GM23248 (cell line): Measurements from ENCODE around the gene CCDC80. TPM values are rescaled to one million over a fixed set of nuclear protein-coding genes. Genes with fewer than 3 reads are reported as not detected.
A peak's percentile ranks its signal among the peaks of the same experiment; 100 is the strongest.

Experiments used
- DNase-seq: peaks from one replicate; pipeline ENCODE4 v3.0.0-alpha.2; 2015
- H2AFZ ChIP-seq: fragments of 200-600 bp; sonication (generic); 2 replicates; pipeline ENCODE4 v1.6.1; 2016; ENCODE audit warnings: antibody characterized with exemption
- H3F3A ChIP-seq: fragments of 200-600 bp; sonication (generic); 2 replicates; pipeline ENCODE4 v1.6.1; 2016; ENCODE audit warnings: mild to moderate bottlenecking, antibody characterized with exemption, mixed run types; ENCODE audit not compliant: insufficient read depth
- H3K27ac ChIP-seq: fragments of 200-600 bp; sonication (generic); 2 replicates; pipeline ENCODE4 v1.5.1; 2016; ENCODE audit warnings: mild to moderate bottlenecking
- H3K27me3 ChIP-seq: fragments of 200-600 bp; sonication (generic); replicated peaks from 2 replicates; pipeline ENCODE4 v1.6.1; 2016; ENCODE audit warnings: mild to moderate bottlenecking; ENCODE audit not compliant: insufficient read depth
- H3K36me3 ChIP-seq: fragments of 200-600 bp; sonication (generic); 2 replicates; pipeline ENCODE4 v1.6.1; 2016; ENCODE audit warnings: low read depth, mild to moderate bottlenecking
- H3K4me1 ChIP-seq: fragments of 200-600 bp; sonication (generic); 2 replicates; pipeline ENCODE4 v1.6.1; 2016; ENCODE audit warnings: mild to moderate bottlenecking; ENCODE audit not compliant: insufficient read depth
- H3K4me2 ChIP-seq: fragments of 200-600 bp; sonication (generic); one replicate; pipeline ENCODE4 v1.6.1; 2016; ENCODE audit warnings: mild to moderate bottlenecking; ENCODE audit not compliant: unreplicated experiment
- H3K4me3 ChIP-seq: fragments of 200-600 bp; sonication (generic); 2 replicates; pipeline ENCODE4 v1.5.1; 2016; ENCODE audit warnings: mild to moderate bottlenecking
- H3K79me2 ChIP-seq: fragments of 200-600 bp; sonication (generic); 2 replicates; pipeline ENCODE4 v1.6.1; 2016; ENCODE audit warnings: mild to moderate bottlenecking; ENCODE audit not compliant: insufficient read depth
- H3K9ac ChIP-seq: fragments of 200-600 bp; sonication (generic); 2 replicates; pipeline ENCODE4 v1.6.1; 2016; ENCODE audit warnings: mild to moderate bottlenecking
- H3K9me2 ChIP-seq: fragments of 200-600 bp; sonication (generic); 2 replicates; pipeline ENCODE4 v1.6.1; 2016; ENCODE audit warnings: mixed run types, mild to moderate bottlenecking, moderate library complexity; ENCODE audit not compliant: insufficient read depth
- H3K9me3 ChIP-seq: fragments of 200-600 bp; sonication (generic); one replicate; pipeline ENCODE4 v1.6.1; 2017; ENCODE audit warnings: low read depth
- H4K20me1 ChIP-seq: fragments of 200-600 bp; sonication (generic); 2 replicates; pipeline ENCODE4 v1.6.0; 2016; ENCODE audit not compliant: insufficient read depth
- EZH2 ChIP-seq: fragments of 200-600 bp; sonication (generic); IDR thresholded peaks from 2 replicates; pipeline ENCODE4 v1.6.1; 2018; ENCODE audit warnings: antibody characterized with exemption, mild to moderate bottlenecking; ENCODE audit not compliant: insufficient read depth, poor library complexity, severe bottlenecking
- EZH2phosphoT487 ChIP-seq: fragments of 200-600 bp; sonication (generic); IDR thresholded peaks from 2 replicates; pipeline ENCODE4 v1.6.1; 2018; ENCODE audit warnings: antibody characterized with exemption, moderate library complexity, mild to moderate bottlenecking, low read depth; ENCODE audit not compliant: insufficient read depth
- WGBS, 2 experiments: methylation state at CpG; one replicate each; pipeline ENCODE4 v1.1.6; 2015 to 2017; ENCODE audit warnings: low lambda C conversion rate in 2 of 2, low coverage in 1 of 2; ENCODE audit errors: missing lambda C conversion rate in 2 of 2; 5-methylcytosine and 5-hydroxymethylcytosine counted together
- in situ Hi-C: fragments of 300-500 bp; cut with MboI; formaldehyde crosslinking; loops from 2 replicates; pipeline ENCODE4 v1.15.0; 2020
- polyA plus RNA-seq: library from polyadenylated mRNA; unstranded; fragments of >200 nt; fragmentation: Nextera tagmentation; extraction: Ambion mirVana; gene quantifications from 2 replicates; pipeline ENCODE4 v1.2.1, GENCODE V29; 2016
- total RNA-seq: library from RNA; depleted of rRNA; stranded (reverse); fragments of >200 nt; shearing (Covaris generic); gene quantifications from 2 replicates; pipeline ENCODE4 v1.2.3, GENCODE V29; 2014

CCDC80 gene
- total and polyA plus RNA-seq, 2 experiments from 2014 or later = 1,238 to 2,200 TPM

DNA sequence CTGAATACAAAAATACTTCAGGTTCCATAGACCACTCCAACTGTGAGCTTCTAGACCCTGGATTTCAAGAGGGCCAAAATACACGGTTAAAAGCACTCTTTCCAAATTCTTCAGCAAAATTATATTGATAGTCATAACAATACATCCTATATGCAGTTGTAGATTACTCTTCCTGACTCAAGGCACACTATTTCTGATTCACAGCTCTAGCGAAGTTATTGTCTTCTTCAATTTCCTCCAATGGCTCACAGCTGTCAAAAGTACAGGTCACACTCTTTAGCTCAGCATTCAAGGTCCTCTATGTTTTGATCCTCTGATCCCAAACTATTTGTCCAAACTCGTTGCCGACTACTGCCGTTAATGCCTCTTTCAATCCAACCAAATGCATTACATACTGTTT is 13.5 kb upstream of the CCDC80 start:
- H4K20me1 ChIP-seq = no peaks in the 10 kb centered on the region
- H3K79me2 ChIP-seq = no peaks in the 10 kb centered on the region
- WGBS, 2 experiments = 46 to 52% methylated on average over 5 of the region's 5 CpGs
- no peak overlapping the region for H2AFZ ChIP-seq
- H3K9me2 ChIP-seq = no peaks in the 10 kb centered on the region
- TF ChIP-seq EZH2 (no peak), EZH2phosphoT487 (no peak)
- peak overlapping the region; percentile 77 for H3K9ac ChIP-seq
- peaks cover 77% of the 10 kb centered on the region for H3F3A ChIP-seq
- H3K36me3 ChIP-seq = no peaks in the 10 kb centered on the region
- peak; percentile 55 for DNase-seq
- H3K27me3 ChIP-seq = no peaks in the 10 kb centered on the region
- H3K27ac ChIP-seq = peak overlapping the region; percentile 98
- no peaks in the 10 kb centered on the region for H3K9me3 ChIP-seq
- peaks cover 74% of the 10 kb centered on the region for H3K4me1 ChIP-seq
- in situ Hi-C loops = no loop called here
- peak overlapping the region; percentile 86 for H3K4me2 ChIP-seq
- H3K4me3 ChIP-seq = peak overlapping the region; percentile 53

DNA sequence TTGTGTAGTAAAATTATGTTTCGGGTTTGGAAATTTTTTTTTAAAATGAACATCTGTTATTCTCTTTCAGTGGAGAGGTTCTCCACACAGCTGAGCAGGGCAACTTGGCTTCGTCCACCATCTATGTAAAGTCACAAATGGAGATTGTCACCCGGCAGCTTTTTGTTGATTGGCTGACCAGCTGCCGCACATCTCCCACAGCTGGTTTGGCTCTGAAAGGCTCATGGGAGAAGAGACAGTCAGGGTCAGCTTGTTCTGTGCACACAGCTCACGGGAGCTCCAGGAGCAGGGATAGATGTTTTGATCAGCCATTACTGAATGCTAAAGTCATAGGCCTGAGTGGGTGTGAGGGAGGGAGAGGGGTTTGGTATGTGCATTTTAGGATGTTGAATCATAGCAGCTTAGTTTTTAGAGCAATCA is 12.9 kb upstream of the CCDC80 start:
- Histone ChIP-seq H3K4me1 (peaks cover 80% of the 10 kb centered on the region), H3F3A (peaks cover 82% of the 10 kb centered on the region), H3K4me2 (peak overlapping the region; percentile 86), H2AFZ (no peak overlapping the region), H3K9ac (peak overlapping the region; percentile 77), H3K9me2 (no peaks in the 10 kb centered on the region), H4K20me1 (no peaks in the 10 kb centered on the region), H3K27ac (peak overlapping the region; percentile 98), H3K36me3 (no peaks in the 10 kb centered on the region), H3K4me3 (peak overlapping the region; percentile 53), H3K9me3 (no peaks in the 10 kb centered on the region), H3K27me3 (no peaks in the 10 kb centered on the region), H3K79me2 (no peaks in the 10 kb centered on the region)
- WGBS, 2 experiments = 1% methylated on average over 5 of the region's 5 CpGs
- in situ Hi-C loops = no loop called here
- TF ChIP-seq EZH2 (no peak), EZH2phosphoT487 (no peak)
- DNase-seq = peak; percentile 93

- H3K79me2 ChIP-seq = no peaks in the 10 kb centered on the region
- TF ChIP-seq EZH2phosphoT487 (no peak), EZH2 (no peak)
- in situ Hi-C loops = no loop called here
- no peaks in the 10 kb centered on the region for H3K9me2 ChIP-seq
- H3K9me3 ChIP-seq = no peaks in the 10 kb centered on the region
- H3K27me3 ChIP-seq = no peaks in the 10 kb centered on the region
- H3K27ac ChIP-seq = peak overlapping the region; percentile 98
- 17% methylated on average over 5 of the region's 5 CpGs for WGBS, 2 experiments
- H3K36me3 ChIP-seq = no peaks in the 10 kb centered on the region
- DNase-seq = peak; percentile 97
- H2AFZ ChIP-seq = no peak overlapping the region
- peaks cover 83% of the 10 kb centered on the region for H3F3A ChIP-seq
- H3K4me3 ChIP-seq = peak overlapping the region; percentile 53
- no peaks in the 10 kb centered on the region for H4K20me1 ChIP-seq
- peak overlapping the region; percentile 77 for H3K9ac ChIP-seq
- H3K4me2 ChIP-seq = peak overlapping the region; percentile 86
- H3K4me1 ChIP-seq = peaks cover 85% of the 10 kb centered on the region
Measured at GRCh38 chr3:112653209-112653871, 12.4 kb upstream of the CCDC80 start.

DNA sequence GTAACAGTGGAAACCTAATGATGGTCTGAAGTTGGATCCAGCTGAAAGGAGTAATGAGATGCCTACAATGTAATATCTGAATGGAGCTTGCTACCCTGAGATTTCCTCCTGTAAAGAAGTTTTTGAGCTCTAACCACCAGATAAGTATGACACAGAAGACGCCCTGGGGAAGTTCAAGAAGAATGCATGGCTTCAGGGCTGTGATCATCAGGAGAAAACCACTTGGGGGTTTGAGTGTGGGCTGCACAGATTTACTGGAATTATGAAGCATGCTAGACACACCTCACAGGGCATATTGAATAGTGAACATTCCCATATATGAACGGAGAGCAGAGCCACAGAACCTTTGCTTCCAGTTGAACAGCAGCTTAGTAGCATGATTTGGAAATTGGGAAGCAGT is 10.6 kb upstream of the CCDC80 start:
- no peaks in the 10 kb centered on the region for H3K27me3 ChIP-seq
- H3K27ac ChIP-seq = peak overlapping the region; percentile 98
- H3K9me2 ChIP-seq = no peaks in the 10 kb centered on the region
- no peaks in the 10 kb centered on the region for H4K20me1 ChIP-seq
- peaks cover 95% of the 10 kb centered on the region for H3K4me1 ChIP-seq
- no peaks in the 10 kb centered on the region for H3K36me3 ChIP-seq
- WGBS, 2 experiments = 8 to 10% methylated on average over 2 of the region's 2 CpGs
- H3K79me2 ChIP-seq = 0 out of 2 replicates have a peak, but pooled peaks cover 6% of the 10 kb centered on the region
- H2AFZ ChIP-seq = no peak overlapping the region
- peak overlapping the region; percentile 76 for H3K4me2 ChIP-seq
- TF ChIP-seq EZH2phosphoT487 = no peak
- TF ChIP-seq EZH2 = no peak
- in situ Hi-C loops = no loop called here
- no peak overlapping the region for H3K4me3 ChIP-seq
- H3K9me3 ChIP-seq = no peaks in the 10 kb centered on the region
- DNase-seq = peak; percentile 81
- H3F3A ChIP-seq = peaks cover 86% of the 10 kb centered on the region
- peak overlapping the region; percentile 77 for H3K9ac ChIP-seq
